Mucosa of descending colon (tissue), 3 donors: Measurements from ENCODE around the gene RNF4. TPM values are rescaled to one million over a fixed set of nuclear protein-coding genes. Genes with fewer than 3 reads are reported as not detected.
"Not testable (repeated sequence)": the region's sequence is repeated elsewhere in the genome, so short reads cannot be mapped to it uniquely, and the experiment has no call there.

Source experiments
- ATAC-seq: fragments of 200-7000 bp; cut with Tn5 transposase; one replicate; pipeline ENCODE4 v1.9.1; 2020; ENCODE audit warnings: mild to moderate bottlenecking, moderate library complexity
- DNase-seq, 3 donors: peaks; one replicate each; pipeline ENCODE4 v3.0.0-alpha.2; 2020
- H3K36me3 ChIP-seq: fragments of 200-600 bp; one replicate; pipeline ENCODE4 v1.8.0; 2021; ENCODE audit warnings: low read depth, mild to moderate bottlenecking
- H3K4me1 ChIP-seq: fragments of 200-600 bp; one replicate; pipeline ENCODE4 v1.8.0; 2021; ENCODE audit warnings: low read depth, mild to moderate bottlenecking
- H3K4me3 ChIP-seq: fragments of 200-600 bp; one replicate; pipeline ENCODE4 v1.8.0; 2021; ENCODE audit warnings: mild to moderate bottlenecking
- H3K9me3 ChIP-seq: fragments of 200-600 bp; one replicate; pipeline ENCODE4 v1.8.0; 2021; ENCODE audit warnings: mild to moderate bottlenecking
- CTCF ChIP-seq: fragments of 200-600 bp; IDR thresholded peaks from one replicate; pipeline ENCODE4 v1.8.0; 2022; ENCODE audit warnings: antibody characterized with exemption, mild to moderate bottlenecking
- intact Hi-C, 2 donors: fragments of 100-400 bp; cut with DNase I in 1 of 2; cut with micrococcal nuclease in 1 of 2; formaldehyde crosslinking; loops; one replicate each; pipeline versions ENCODE4 v1.11.0 to v1.11.1; 2022; cut with DNase I, micrococcal nuclease
- total RNA-seq, 3 donors: library from RNA; stranded (reverse); fragmentation: NEBNext Ultra II Directional in 2 of 3; extraction: Animal tissue kit (Norgen Biotek cat#: 25700) in 2 of 3; gene quantifications; one replicate each; pipeline versions ENCODE4 v1.2.1 to v1.2.4, GENCODE V29; 2021 to 2023
- donor health status: DM: no; HTN: no; CAD: no; lungs with moderate emphysema.
- donor health status: DM: no; HTN: no; CAD: no.
- donor health status: DM: no; HTN: yes; CAD: no.

The RNF4 gene
- total RNA-seq, 3 donors from 2014 or later = 48.0 to 55.1 (median 51.9) TPM

DNA sequence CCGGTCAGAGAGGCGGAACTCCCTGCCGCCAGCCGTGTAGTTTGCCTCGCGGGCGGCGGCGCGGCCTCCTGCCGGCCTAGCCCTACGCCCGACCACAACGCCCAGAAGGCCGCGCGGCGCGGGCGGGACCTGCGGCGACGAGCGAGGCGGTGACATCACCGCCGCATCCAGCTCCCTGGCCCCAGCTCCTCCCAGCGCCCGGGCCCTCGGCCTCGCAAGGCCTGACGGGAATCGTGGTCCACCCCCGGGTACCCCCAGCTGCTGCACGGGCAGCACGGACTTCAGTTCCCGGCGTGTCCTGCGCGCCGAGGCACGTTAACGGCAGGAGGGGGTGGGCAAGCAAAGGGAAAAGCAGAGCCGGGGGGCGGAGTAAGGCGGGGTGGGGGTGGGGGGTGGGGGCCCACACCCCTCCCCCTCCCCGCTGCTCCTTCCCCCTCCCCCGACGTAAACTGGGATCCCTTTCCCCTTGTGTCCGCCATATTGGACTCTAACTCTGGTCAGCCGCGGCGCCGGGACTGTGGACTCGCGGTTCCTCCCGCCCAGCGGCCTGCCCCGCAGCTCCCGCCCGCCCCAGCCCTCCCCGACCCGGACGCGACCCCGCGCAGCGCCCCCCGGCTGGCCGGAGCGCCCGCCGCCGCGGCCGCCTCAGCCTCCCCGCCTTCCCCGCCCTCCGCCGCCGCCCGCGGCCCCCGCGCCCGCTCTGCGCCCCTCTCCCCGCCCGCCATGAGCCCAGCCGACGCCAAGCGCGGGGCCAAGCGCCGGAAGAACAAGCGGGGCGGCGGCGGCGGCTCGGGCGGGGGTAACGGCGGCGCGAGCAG, 67.5 kb downstream of the RNF4 start, which contains the start of gene FAM193A:
TSS of gene FAM193A (plus strand) at position 455 of the 818 bp plus-strand sequence. CDS start at position 724, 269 bp downstream.
- DNase-seq (peak; percentile 96 to 100 (median 99)), ATAC-seq (peak; percentile 95)
- Histone ChIP-seq H3K4me3 (peak within 1 kb of the TSS; percentile 72), H3K36me3 (no peaks in the 10 kb centered on the region), H3K9me3 (no peaks in the 10 kb centered on the region), H3K4me1 (peaks cover 16% of the 10 kb centered on the region)
- TF ChIP-seq CTCF = no peak
- intact Hi-C loops = no loop called here

DNA sequence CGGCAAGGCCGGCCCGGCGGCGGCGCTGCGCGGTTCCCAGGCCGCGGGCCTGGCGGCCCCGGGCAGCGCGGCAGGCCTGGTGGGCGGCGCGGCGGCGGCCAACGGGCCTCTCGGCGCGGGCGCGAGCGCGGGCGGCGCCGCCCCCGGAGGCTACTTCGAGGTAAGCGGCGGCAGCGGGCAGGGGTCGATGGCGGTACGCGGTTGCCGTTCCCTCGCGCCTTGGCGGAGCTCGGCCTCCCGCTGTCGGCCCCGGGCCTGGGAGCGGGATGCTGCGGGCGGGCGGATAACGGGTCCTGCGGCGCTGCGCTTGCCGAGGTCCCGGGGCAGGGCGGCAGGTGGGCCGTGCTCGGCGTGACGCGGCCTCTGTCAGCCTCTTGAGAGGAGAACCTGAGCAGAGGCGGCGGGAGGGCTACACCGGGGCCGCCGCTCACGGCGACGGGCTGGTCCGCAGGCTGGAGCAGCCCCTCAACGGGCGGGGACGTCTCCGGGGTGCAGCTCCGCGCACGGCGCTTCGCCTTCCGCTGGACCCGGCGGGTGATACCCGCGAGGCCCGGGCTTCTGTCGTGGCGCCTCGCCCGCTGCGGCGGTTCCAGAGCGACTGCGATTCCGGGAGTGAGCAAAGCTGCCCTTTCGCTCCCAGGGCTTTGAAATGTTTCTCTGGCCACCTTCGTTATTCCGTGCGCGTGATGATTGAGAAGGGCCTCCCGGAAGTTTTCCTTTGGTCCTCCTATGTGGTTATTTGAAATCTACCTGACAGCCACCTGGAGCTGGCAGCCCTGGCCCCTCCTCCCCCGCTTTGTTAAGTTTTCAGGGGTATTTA, 68.3 kb downstream of the RNF4 start:
- no peak for TF ChIP-seq CTCF
- no peaks in the 10 kb centered on the region for H3K9me3 ChIP-seq
- peak; percentile 13 for ATAC-seq

DNA sequence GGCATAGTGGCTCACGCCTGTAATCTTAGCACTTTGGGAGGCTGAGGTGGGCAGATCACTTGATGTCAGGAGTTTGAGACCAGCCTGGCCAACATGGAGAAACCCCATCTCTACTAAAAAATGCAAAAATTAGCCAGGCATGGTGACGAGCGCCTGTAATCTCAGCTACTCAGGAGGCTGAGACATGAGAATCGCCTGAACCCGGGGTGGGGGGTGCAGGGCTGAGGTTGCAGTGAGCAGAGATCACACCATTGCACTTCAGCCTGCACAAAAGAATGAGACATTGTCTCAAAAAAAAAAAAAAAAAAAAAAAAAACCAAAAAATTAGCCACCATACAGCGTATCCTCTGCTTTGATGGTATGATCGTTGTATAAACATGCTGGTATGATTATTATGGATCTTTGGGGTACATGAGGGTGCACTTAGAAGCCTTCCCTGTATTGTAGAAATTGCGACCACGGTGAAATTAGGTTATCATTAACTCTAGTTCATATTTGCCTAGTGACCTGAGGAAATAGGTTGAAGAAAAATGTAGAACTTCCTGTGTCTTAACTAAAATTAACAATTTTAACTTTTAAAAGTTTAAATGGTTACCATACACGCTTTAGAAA, 74.8 kb downstream of the RNF4 start:
- H3K4me1 ChIP-seq, DNase-seq, H3K4me3 ChIP-seq, intact Hi-C loops, H3K9me3 ChIP-seq, H3K36me3 ChIP-seq, ATAC-seq: not testable (repeated sequence)

More for the DNA sequence above, 68.3 kb downstream of the RNF4 start:
- intact Hi-C loops = no loop called here
- Histone ChIP-seq H3K4me3 (peak overlapping the region; percentile 72), H3K4me1 (peaks cover 16% of the 10 kb centered on the region), H3K36me3 (no peaks in the 10 kb centered on the region)
- peak; percentile 49 to 81 (median 73) for DNase-seq

- no peak for ATAC-seq
Observed at GRCh38 chr4:2545321-2546013, 76.6 kb downstream of the RNF4 start.

DNA sequence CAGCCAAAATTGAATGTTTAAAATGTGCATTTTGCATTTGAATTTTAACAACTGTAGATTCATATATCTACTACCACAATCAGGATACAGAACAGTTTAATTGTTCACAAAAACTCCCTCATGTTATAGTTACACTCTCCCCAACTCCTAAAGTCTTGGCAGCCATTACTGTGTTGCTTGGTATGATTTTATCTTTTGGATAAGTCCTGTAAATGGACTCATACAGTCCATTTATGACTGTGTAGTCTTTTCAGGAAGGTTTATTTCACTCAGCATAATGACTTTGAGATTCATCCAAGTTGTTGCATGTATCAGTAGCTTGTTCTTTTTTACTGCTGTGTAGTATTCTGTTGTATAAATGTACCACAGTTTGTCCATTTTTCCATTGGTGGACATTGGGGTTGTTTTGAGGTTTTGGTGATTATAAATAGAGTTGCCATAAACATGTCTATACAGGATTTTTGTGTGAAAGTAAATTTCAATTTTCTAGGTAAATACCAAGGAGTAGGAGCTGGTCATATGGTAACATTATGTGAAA, 77.4 kb downstream of the RNF4 start:
- intact Hi-C loops = no loop called here
- ATAC-seq (no peak), DNase-seq (no peak)
- H3K36me3 ChIP-seq = no peaks in the 10 kb centered on the region
- no peak overlapping the region for H3K4me3 ChIP-seq
- TF ChIP-seq CTCF = no peak
- H3K9me3 ChIP-seq = no peaks in the 10 kb centered on the region
- H3K4me1 ChIP-seq = no peaks in the 10 kb centered on the region

More at GRCh38 chr4:2545321-2546013, 76.6 kb downstream of the RNF4 start:
- DNase-seq = no peak
- no peaks in the 10 kb centered on the region for H3K9me3 ChIP-seq
- intact Hi-C loops = no loop called here
- no peak for TF ChIP-seq CTCF
- no peak overlapping the region for H3K4me3 ChIP-seq
- H3K36me3 ChIP-seq = no peaks in the 10 kb centered on the region
- no peaks in the 10 kb centered on the region for H3K4me1 ChIP-seq

GRCh38 chr4:2546961-2547691, 78.2 kb downstream of the RNF4 start:
- H3K4me3 ChIP-seq, ATAC-seq, H3K9me3 ChIP-seq, H3K4me1 ChIP-seq, DNase-seq, intact Hi-C loops, H3K36me3 ChIP-seq: not testable (repeated sequence)
